ENCODE results near the gene CHTF18.

DNA sequence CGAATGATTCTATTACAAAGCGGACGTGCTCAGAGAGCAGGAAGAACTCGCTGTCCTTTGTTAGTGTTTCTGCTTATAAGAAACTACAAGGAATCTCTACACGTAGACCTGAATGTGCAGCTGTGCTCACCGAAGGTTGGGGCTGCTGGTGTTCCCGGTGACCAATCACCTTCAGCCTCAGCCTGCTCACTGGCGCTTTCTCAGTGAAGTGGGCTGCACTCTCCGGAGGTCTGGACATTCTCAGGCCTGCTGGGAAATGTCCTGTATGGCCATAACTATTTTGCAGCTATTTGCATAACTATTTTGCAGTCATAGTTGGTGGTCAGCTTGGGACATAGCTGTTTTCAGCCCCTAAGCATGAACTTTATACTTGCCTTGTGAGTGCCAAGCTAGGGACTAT lies 37.9 kb upstream of the CHTF18 start:
- TF ChIP-seq CTCF (IDR thresholded peaks at IDR 0.05; ENCODE audit: extremely low read depth in 1 of 2, insufficient read depth in 1 of 2, low read depth in 1 of 2, low read length in 2 of 2) (no peak), POLR2A (IDR thresholded peaks at IDR 0.05; ENCODE audit: low read depth, low read length) (no peak), POLR2AphosphoS5 (IDR thresholded peaks at IDR 0.05; ENCODE audit: insufficient read depth, low read depth, low read length) (no peak)

Data from endothelial cell of umbilical vein (primary cell).